GM10266 (cell line): Measurements from ENCODE around the gene NR4A3.

Source experiments
- DNase-seq: peaks from one replicate; pipeline ENCODE4 v3.0.0; 2012; ENCODE audit errors: extremely low spot score
- TF ChIP-seq, protein P1 (sequence below): IDR thresholded peaks from 2 replicates; pipeline ENCODE4 v1.5.1; 2012; ENCODE audit warnings: mild to moderate bottlenecking, low read depth; ENCODE audit not compliant: control insufficient read depth, insufficient read depth; ENCODE audit errors: missing control alignments

Gene NR4A3

DNA sequence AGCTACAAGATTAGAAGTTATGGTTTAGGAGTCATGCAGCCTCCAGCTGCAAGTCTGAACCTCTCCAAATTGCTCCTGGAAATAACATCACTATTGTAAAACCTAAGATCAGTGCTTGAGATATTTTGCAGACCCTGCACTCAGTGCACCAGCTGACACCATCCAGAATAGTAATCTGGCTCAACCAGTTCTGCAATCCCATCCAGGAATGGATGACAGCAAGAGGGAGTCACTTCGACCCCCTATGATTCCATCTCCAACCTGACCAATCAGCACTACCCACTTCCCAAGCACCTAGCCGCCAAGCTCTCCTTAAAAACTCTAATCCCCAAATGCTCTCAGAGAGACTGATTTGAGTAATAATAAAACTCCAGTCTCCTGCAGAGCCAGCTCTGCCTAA is 37.9 kb upstream of the NR4A3 start:
- no peak for DNase-seq
- TF ChIP-seq, protein P1, sequence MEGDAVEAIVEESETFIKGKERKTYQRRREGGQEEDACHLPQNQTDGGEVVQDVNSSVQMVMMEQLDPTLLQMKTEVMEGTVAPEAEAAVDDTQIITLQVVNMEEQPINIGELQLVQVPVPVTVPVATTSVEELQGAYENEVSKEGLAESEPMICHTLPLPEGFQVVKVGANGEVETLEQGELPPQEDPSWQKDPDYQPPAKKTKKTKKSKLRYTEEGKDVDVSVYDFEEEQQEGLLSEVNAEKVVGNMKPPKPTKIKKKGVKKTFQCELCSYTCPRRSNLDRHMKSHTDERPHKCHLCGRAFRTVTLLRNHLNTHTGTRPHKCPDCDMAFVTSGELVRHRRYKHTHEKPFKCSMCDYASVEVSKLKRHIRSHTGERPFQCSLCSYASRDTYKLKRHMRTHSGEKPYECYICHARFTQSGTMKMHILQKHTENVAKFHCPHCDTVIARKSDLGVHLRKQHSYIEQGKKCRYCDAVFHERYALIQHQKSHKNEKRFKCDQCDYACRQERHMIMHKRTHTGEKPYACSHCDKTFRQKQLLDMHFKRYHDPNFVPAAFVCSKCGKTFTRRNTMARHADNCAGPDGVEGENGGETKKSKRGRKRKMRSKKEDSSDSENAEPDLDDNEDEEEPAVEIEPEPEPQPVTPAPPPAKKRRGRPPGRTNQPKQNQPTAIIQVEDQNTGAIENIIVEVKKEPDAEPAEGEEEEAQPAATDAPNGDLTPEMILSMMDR, result no peak

DNA sequence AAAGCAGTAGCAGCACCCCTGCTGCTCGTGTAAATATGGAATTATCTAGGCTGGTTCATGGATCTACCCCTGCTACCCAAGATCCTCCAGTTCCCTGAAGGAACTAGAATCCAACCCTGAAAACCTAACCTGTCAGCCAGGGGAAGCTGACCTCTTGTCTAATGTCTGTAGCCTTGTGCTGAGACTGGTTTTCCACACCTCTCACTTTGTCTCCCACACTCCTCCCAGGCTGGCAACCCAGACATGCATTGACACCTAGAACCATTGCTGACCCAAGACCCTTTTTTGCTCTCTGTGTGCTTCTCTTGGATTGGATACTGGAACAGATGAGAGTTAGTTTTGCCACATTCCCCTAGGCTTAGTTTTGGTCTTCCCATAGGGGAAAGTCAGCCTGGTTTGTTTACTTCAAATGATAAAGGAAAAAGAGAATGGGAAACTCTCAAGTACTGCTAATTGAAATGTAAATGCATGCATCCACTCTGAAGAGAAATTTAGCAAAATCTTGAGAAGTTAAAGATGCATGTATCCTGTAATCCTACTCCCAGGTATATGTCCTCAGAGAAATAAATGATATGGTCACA is 36.6 kb upstream of the NR4A3 start:
- no peak for DNase-seq
- TF ChIP-seq, protein P1, result no peak

DNA sequence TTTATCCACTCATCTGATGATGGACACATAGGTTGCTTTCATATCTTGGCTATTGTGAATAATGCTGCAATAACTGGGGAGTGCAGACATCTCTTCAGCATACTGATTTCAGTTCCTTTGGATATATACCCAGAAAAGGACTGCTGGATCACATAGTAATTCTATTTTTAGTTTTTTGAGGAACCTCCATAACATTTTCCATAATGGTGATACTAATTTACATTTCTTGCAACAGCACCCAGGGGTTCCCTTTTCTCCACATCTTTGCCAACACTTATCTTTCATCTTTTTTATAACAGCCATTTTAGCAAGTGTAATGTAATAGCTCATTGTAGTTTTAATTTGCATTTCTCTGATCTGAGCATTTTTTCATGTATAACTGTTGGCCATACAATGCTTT is 34.1 kb upstream of the NR4A3 start:
- DNase-seq, result no peak
- TF ChIP-seq, protein P1, result no peak

DNA sequence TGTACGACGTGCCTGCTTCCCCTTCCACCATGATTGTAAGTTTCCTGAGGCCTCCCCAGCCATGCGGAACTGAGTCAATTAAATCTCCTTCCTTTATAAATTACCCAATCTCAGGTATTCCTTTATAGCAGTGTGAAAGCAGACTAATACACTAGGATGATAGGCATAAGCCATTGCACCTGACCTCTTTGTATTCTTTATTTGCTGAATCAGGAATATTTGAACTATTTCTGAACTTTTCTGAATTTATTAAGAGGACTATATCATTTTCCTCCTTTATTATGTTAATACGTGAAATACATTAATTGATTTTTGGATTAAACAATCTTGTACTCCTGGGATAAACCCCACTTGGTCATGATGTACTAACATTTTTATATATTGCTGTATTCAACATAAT is 28.2 kb upstream of the NR4A3 start:
- DNase-seq, result no peak
- TF ChIP-seq, protein P1, result no peak

DNA sequence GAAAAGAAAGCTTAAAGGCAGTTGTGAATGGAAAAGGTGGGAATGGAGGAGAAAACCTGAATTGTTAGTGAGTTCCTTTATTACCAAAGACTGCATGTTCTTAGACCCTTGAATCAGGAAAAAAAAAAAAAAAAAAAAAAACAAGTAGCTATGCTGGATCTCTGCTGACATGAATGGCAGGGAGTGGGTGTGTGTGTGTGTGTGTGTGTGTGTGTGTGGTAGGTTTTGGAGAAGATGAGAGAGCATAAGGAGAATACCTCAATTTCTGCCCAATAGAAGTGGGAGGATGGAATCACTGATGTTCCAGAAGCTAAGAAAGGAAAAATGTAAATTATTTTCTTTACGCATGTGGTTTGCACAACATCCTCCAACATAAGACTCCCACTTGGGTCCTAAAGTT is 25.5 kb upstream of the NR4A3 start:
- TF ChIP-seq, protein P1, result no peak
- no peak for DNase-seq

DNA sequence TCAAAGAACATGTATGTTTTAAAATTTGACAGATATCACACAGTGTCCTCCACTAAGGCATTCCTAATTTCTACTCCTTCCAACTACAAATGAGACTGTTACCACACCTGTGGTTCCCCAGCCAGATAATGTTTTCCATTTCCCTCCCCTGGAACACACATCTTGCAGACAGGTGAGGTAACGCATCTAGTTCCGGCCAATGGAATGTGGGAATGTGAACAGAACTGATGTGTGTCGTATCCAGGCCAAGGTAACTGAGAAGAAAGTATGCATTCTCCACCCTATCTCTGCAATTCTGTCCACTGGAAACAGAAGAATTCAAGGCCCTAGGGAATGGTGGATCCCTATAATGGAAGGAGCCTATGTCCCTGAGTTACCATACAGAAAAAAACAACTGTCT is 19.9 kb upstream of the NR4A3 start:
- TF ChIP-seq, protein P1, result no peak
- no peak for DNase-seq

DNA sequence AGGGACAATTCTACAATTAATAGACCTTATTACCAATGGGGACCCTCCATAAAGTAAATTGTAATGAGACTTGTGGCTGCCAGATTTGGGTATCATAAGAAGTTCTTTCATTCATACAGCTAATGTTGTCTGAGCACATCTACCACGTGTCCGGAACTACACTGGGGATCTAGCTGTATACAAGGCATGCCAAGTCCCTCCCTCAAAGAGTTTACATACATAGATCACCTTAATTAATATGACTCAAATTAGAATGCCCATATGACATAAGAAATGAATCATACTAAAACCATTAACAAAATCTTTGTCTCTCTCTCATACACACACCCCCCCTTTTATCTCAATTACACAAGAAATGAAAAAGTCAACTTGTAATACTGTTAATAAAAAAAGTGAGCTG is 18.0 kb upstream of the NR4A3 start:
- no peak for DNase-seq
- TF ChIP-seq, protein P1, result no peak
